NCI-H524 (cell line): ENCODE data around the gene PARVA.
A peak's percentile ranks its signal among the peaks of the same experiment; 100 is the strongest.
"Not testable (repeated sequence)": the region's sequence is repeated elsewhere in the genome, so short reads cannot be mapped to it uniquely, and the experiment has no call there.

Experiments used
- DNase-seq, 2 experiments: peaks; one replicate each; lab custom pipeline; 2025; lab: John Stamatoyannopoulos, UW

The PARVA gene

GRCh38 chr11:12377106-12377823, at the start of gene PARVA:
PARVA (plus strand) TSS chr11:12377571; CDS start chr11:12377648, 77 bp downstream.
- peak in 1 of 2 experiments; percentile 20 for DNase-seq

- DNase-seq, result no peak
Measured at GRCh38 chr11:12329169-12329568, 48.2 kb upstream of the PARVA start.

- peak; percentile 28 to 72 for DNase-seq
Measured at GRCh38 chr11:12329797-12330196, 47.6 kb upstream of the PARVA start.

DNA sequence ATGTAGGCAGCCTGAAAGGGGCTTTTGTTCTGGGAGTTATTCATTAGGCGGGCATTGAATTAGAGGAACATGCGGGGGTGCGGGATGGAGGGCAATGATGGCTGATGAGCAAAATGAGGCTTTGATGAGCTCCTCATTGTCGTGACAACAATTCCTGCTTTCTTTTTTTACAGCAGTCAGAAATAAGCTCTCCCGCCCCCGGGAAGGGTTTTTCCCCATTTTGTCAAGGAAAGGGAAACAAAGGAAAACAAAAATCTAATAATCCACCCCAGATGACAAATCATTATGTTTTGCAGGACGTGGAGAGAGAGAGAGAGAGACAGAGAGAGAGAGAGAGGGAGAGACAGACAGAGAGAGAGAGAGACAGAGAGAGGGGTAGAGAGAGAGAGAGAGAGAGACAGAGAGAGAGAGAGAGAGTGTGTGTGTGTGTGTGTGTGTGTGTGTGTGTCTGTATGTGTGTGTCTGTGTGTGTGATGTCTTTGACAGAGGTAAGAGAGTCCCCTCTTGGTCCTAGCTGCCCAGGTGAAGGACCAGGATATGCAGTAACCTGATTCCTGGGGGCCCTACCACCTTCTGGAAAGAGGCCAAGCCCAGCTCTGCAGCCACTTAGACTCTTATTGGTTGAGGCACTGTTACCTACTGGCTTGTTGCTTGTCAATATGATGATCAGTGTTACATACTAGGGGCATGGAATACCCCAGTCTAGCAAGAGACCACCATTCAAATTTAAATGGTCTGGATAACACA, 46.7 kb upstream of the PARVA start:
- DNase-seq, result peak; percentile 56 to 83

DNA sequence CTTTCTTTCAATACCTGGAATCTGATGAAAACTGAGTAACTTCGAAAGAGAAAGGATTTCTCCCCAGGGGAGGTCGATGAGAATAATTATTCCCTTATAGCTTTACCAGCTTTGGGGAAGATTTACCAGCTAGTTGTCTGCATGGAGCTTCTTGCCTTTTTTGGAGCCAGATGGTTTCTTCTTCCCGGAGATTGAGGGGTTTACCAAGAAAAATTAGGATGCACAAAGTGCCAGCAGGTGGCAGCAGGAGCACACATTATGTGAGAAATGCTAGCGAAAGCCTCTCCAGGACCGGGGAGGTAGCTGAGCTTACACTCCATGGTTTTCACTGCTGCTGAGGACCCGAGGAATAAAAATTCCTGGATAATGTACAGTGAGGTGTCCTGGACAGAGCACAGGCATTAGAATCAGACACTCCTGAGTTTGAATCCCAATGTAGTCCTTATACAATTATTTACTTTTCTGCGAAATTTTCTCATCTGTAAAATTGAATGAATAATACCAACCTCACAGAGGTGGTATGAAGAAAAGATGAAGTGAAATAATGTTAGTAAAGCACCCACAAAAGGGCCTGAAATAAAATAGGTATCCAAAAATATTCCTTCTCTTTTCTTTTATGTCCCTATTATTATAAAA, 46.0 kb upstream of the PARVA start:
- peak; percentile 94 to 98 for DNase-seq

DNA sequence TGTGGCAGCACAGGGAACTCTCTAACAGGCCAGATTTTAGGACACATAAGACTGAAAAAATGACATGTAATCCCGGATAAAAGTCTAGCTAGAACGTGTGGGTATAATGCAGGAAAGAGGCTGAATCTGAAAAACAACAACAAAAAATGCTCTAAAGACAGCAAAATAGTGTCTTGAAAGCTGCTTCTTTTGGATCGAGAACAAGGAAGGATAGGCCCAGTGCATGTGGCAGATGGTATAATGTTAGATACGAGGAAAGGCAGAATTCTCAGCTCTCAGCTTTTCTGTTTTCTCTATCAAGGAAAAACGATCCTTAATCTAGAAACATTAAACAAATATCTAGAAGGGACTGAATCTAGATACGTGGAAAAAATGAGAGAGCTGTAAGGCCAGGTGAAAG, 33.8 kb upstream of the PARVA start:
- DNase-seq, result no peak

- DNase-seq, result no peak
Measured at GRCh38 chr11:12353534-12353933, 23.8 kb upstream of the PARVA start.

- DNase-seq, result no peak
Measured at GRCh38 chr11:12354750-12355545, 22.4 kb upstream of the PARVA start.

DNA sequence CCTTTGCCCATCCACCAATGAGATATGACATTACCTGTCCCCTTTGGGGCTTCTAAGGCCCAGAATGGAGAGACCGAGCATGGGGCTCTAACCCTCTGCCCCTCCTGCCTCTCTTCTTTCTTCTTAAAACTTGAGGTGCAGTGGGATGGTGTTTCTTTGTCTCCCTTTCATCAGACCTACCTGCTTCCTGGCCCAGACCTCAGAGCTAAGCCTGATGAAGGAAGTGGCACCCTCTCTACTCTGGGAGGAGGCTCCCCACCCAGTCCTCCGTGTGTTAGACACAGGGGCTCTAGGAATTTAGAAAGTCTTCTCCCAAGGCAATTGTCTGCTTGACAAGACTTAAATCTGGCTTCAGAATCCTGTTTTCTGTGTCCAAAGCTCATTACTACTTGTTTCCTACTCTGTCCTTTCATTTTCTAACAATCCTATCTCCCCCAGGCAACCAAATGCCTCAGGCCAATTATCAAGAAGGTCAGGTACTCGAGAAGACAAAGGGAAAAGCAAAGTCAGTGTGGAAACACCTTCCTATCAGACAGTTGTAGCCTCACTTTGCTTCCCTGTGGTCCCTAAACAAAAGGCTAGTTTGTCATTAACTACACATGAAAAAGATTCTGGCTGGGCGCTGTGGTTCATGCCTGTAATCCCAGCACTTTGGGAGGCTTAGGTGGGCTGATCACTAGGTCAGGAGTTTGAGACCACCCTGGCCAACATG, 20.3 kb upstream of the PARVA start:
- no peak for DNase-seq

DNA sequence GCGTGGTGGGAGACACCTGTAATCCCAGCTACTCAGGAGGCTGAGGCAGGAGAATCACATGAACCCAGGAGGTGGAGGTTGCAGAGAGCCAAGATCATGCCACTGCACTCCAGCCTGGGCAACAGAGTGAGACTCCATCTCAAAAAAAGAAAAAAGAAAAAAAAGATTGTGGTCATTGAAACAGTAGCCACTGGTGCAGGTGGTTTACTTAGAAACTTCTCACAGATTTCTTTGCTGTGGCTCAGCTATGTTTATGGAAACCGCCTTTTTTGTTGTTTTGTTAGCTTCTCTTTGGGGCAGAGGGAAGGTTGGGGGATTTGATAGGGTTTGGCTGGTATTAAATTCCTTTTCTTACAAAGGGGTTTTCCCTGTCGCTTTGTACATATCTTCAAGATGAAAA, 19.7 kb upstream of the PARVA start:
- DNase-seq, result not testable (repeated sequence)

DNA sequence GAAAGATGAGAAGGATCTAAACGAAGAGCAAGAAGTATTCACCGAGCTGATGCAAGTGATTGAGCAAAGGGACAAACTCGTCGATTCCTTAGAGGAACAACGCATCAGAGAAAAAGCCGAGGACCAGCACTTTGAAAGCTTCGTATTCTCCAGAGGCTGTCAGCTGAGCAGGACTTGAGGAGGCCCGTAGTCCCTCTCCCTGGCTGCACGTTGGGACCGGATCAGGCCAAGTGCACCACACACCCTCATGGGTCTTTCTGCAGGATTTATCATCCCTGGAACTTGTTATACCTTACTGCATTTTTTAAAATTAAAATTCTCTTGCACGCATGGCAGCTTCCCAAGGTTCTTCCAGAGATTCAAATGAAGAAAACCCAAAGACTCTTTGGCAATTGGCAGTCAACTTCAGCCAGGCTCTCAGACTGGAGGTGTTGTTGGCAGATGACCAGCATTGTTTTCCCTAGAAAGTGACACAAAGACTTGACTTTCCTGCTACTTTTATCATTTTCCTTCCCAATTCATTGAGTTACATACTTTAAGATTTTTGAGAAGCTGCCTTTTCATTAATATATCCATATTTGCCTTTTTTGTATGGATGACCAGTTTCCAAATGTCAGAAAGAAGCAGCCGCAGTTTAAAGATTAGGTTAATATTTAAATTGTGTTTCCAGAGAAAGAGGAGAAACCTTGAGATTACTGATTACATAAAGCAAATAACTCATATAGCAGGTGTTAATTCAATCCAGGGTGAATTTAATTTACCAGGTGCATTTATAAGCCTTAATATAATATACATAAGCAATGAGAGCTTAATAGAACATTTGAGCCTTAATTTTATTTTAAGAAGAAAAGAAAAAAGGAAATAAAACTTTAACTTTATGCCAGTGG, 18.8 kb upstream of the PARVA start:
- no peak for DNase-seq

DNA sequence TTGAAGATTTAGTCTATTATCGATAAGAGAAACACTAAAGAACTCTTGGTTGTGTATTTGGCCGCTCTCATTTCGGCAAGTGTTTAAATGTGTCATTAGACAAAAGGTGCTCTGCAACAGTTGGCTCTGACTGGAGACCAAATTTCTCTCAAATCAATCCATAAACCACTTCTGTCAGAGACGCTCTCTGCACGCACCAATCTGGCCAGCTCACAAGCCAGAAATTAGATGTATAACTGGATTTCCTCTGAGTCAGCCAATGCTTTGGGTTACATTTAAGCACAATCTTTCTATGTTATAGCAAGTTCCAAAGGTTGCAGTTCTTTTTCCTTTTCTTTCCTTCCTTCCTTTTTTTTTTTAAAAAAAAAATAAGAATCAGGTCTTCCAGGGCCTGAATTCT, 17.6 kb upstream of the PARVA start:
- DNase-seq, result no peak

DNA sequence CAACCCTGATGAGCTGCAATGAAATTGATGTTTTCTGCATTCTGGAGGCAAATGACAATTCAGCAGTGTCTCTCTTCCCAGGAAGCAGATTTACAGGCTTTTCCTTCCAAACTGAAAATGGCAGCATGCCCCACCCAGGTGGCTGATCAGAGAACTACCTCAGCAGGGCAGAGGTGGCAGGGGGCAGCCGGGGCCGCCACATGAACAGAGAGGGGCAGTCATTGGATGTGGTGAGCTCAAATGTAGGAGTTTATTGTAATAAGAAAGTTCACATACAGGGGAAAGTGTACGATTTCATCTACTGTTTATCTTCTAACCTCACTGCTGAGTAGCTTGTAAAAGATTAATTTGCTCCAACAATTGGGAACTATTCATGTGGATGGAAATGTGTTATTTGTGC, 15.7 kb upstream of the PARVA start:
- no peak for DNase-seq

GRCh38 chr11:12362857-12363256, 14.5 kb upstream of the PARVA start:
- DNase-seq, result no peak

DNA sequence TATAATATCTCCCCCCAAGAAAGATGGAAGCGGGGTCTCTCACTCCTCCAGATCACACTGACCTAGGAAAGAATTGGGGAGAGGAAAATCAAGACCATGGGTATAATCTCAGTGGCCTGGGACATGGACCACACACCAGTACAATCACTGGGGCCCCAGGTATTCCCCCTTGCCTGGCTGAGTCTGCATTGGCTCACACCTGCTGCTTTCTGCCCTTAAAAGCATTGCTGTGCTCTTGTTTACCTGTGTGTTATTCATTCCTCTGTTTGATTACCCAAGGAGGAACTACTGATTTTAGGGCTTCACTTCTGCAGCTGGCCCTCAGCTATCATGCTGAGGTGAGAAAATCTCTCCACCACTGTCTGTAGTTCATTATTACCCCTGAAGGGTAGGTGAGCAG, 14.0 kb upstream of the PARVA start:
- no peak for DNase-seq

- peak in 1 of 2 experiments; percentile 36 for DNase-seq
Measured at GRCh38 chr11:12365965-12366575, 11.3 kb upstream of the PARVA start.

DNA sequence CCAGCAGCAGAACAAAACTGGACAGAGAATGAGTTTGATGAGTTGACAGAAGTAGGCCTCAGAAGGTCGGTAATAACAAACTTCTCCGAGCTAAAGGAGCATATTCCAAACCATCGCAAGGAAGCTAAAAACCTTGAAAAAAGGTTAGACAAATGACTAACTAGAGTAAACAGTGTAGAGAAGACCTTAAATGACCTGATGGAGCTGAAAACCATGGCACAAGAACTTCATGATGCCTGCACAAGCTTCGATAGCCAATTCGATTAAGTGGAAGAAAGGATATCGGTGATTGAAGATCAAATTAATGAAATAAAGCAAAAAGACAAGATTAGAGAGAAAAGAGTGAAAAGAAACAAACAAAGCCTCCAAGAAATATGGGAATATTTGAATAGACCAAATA, 10.3 kb upstream of the PARVA start:
- not testable (repeated sequence) for DNase-seq

GRCh38 chr11:12372111-12372510, 5.3 kb upstream of the PARVA start:
- no peak for DNase-seq

DNA sequence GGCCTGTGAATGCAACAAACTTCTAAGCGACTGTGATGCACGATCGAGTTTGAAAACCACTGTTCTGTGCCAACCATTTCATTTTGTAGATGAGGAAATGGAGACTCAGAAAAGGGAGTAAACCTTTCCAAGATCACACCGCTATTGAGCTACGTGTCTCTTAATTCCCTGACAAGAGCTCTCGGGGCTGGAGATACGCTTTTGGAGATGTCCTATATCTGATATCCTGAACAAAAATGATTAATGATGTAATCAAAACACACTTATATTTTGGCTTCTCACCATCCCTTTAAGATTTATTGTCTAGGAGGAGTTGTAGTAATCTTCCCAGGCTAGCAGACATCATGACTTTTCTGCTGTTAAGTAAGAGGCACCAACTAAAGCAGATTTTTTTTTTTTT, 1.7 kb upstream of the PARVA start:
- DNase-seq, result no peak
